ENCODE results near the gene ZNF534. TPM values are rescaled to one million over a fixed set of nuclear protein-coding genes. Genes with fewer than 3 reads are reported as not detected.

The ZNF534 gene
- total and polyA plus RNA-seq, 2 of the 8 experiments (the other 6 are each of a cell fraction or from before 2014, with no cell fraction given), result not detected

GRCh38 chr19:52391135-52391534, 37.8 kb upstream of the ZNF534 start:
- H2BK120ac ChIP-seq (replicated peaks; ENCODE audit: low read depth, low read length), result no peak overlapping the region
- H3K56ac ChIP-seq (replicated peaks; ENCODE audit: insufficient read length, low read depth, low read length), result no peak overlapping the region
- H2AK5ac ChIP-seq (ENCODE audit: low read depth, low read length), result no peak overlapping the region
- H2AFZ ChIP-seq (ENCODE audit: low read length), result no peak overlapping the region
- TF ChIP-seq HDAC2 (IDR thresholded peaks at IDR 0.05; ENCODE audit: borderline replicate concordance in 1 of 2, low read depth in 2 of 2, low read length in 2 of 2) (no peak), CTCF (IDR thresholded peaks at IDR 0.05; ENCODE audit: control extremely low read depth in 1 of 3, insufficient read depth in 1 of 3, low read depth in 1 of 3, low read length in 3 of 3) (peak; percentile 28 to 47 (median 37); a peak in 3 of 4 replicates), RAD21 (IDR thresholded peaks at IDR 0.05 in 1 of 2, conservative IDR thresholded peaks at IDR 0.05 in 1 of 2; ENCODE audit: low read depth in 2 of 2, low read length in 2 of 2) (peak; percentile 58 to 62)
- no peaks in the 10 kb centered on the region for H3K79me2 ChIP-seq (ENCODE audit: control insufficient read depth in 1 of 2, insufficient read depth in 2 of 2, low read length in 2 of 2)
- H3K4me3 ChIP-seq (ENCODE audit: extremely low read depth in 1 of 4, insufficient read depth in 2 of 4, low read depth in 3 of 4, low read length in 4 of 4), result no peak overlapping the region
- H3K4me2 ChIP-seq (ENCODE audit: insufficient read depth in 1 of 2, low read depth in 2 of 2, low read length in 2 of 2), result no peak overlapping the region
- H3K14ac ChIP-seq (ENCODE audit: insufficient read length), result no peak overlapping the region
- no peak overlapping the region for H4K8ac ChIP-seq (ENCODE audit: extremely low read depth, insufficient read depth, low read length)
- WGBS, 2 experiments (ENCODE audit: extremely low coverage in 1 of 2, insufficient coverage in 1 of 2, insufficient read length in 1 of 2, insufficient replicate concordance in 2 of 2, low coverage in 1 of 2, low lambda C conversion rate in 2 of 2, missing lambda C conversion rate in 1 of 2), result 43% methylated on average over 1 of the region's 1 CpG; no CpG with 5 or more reads in 1 of the 2 experiments
- no peak overlapping the region for H3K27ac ChIP-seq (ENCODE audit: low read depth, low read length)
- H3K36me3 ChIP-seq (ENCODE audit: control insufficient read depth in 2 of 4, insufficient read depth in 4 of 4, low read length in 3 of 4), result peaks cover 0 to 16% (median 6%) of the 10 kb centered on the region in 4 experiments; a peak in 5 of 8 replicates
- H3K23me2 ChIP-seq (ENCODE audit: low read depth, low read length), result no peaks in the 10 kb centered on the region
- no peak overlapping the region for H3K9ac ChIP-seq (replicated peaks in 1 of 4; ENCODE audit: extremely low read depth in 1 of 4, low read depth in 3 of 4, low read length in 3 of 4)
- ChIA-PET POLR2A (ENCODE audit: partially characterized antibody) (interaction anchor here (0.7 to 0.8 kb wide), 2 partner anchors 22 to 63 kb away, joined by 3 to 4 read pairs; partner anchors contain the start of genes ZNF578 and ZNF880), CTCF (ENCODE audit: partially characterized antibody) (interaction anchor here (0.6 to 3.6 kb wide), 8 partner anchors 10 to 250 kb away, joined by 3 to 15 read pairs (median 3); no protein-coding TSS in a partner anchor)
- H3K4ac ChIP-seq (replicated peaks; ENCODE audit: insufficient read length, low read depth, low read length), result no peak overlapping the region
- H2BK5ac ChIP-seq (ENCODE audit: low read depth, low read length), result no peak overlapping the region
- H4K5ac ChIP-seq (ENCODE audit: insufficient read length, low read depth, low read length), result no peak overlapping the region
- FAIRE-seq (no peak), DNase-seq (ENCODE audit: low read depth in 1 of 2, low spot score in 2 of 2) (no peak)
- H2BK20ac ChIP-seq (ENCODE audit: low read length), result no peak overlapping the region
- H2BK15ac ChIP-seq (ENCODE audit: low read length), result no peak overlapping the region
- no peaks in the 10 kb centered on the region for H3K4me1 ChIP-seq (replicated peaks in 1 of 4; ENCODE audit: control insufficient read depth in 3 of 4, insufficient read depth in 4 of 4, low read length in 3 of 4)
- H4K91ac ChIP-seq (replicated peaks; ENCODE audit: insufficient read length, low read length), result no peak overlapping the region
- H4K20me1 ChIP-seq (replicated peaks in 1 of 2; ENCODE audit: control insufficient read depth in 1 of 2, insufficient read depth in 2 of 2, low read length in 2 of 2), result no peaks in the 10 kb centered on the region
- no peak overlapping the region for H3K18ac ChIP-seq (ENCODE audit: extremely low read depth, low read length)
- H2BK12ac ChIP-seq (ENCODE audit: low read depth, low read length), result no peak overlapping the region
- H3K27me3 ChIP-seq (replicated peaks in 1 of 4; ENCODE audit: control insufficient read depth in 3 of 4, extremely low read depth in 1 of 4, insufficient read depth in 3 of 4, low read length in 3 of 4), result no peaks in the 10 kb centered on the region
- peaks cover 12 to 14% of the 10 kb centered on the region in 2 experiments for H3K9me3 ChIP-seq (ENCODE audit: insufficient read depth in 2 of 2, low read depth in 1 of 2, low read length in 1 of 2)
- no peak overlapping the region for H3K23ac ChIP-seq (ENCODE audit: insufficient read length)
- H3K79me1 ChIP-seq (ENCODE audit: low read depth, low read length), result no peaks in the 10 kb centered on the region

Data from H1 (cell line).